GM12878 (cell line): Measurements from ENCODE around the gene ADM2. TPM values are rescaled to one million over a fixed set of nuclear protein-coding genes. Genes with fewer than 3 reads are reported as not detected.

Source experiments
- ATAC-seq: fragments of 200-7000 bp; cut with Tn5 transposase; 3 replicates; pipeline ENCODE4 v1.9.1; 2020; ENCODE audit warnings: mild to moderate bottlenecking, moderate library complexity
- BruUV-seq: library from RNA; stranded (reverse); fragments of 400-500 nt; replicated peaks from 2 replicates; lab custom pipeline; 2021; lab: Mats Ljungman, UMichigan
- CTCF ChIA-PET: fragments of 300-600 bp; sonication (Branson Sonifier 250); formaldehyde crosslinking; extraction: SDS; loops from one replicate; lab custom pipeline; 2021; ENCODE audit warnings: inconsistent platforms; lab: Yijun Ruan, JAX
- POLR2A ChIA-PET: fragments of 350-600 bp; formaldehyde crosslinking; extraction: SDS; loops from one replicate; lab custom pipeline; 2021; ENCODE audit warnings: inconsistent platforms; lab: Charles Lee
- RAD21 ChIA-PET: fragments of 300-600 bp; sonication (Branson Sonifier 250); formaldehyde crosslinking; loops from one replicate; lab custom pipeline; 2023; ENCODE audit warnings: antibody characterized with exemption; ENCODE audit not compliant: unreplicated experiment; lab: Charles Lee
- SMC1A ChIA-PET: fragments of 300-600 bp; sonication (Branson Sonifier 250); formaldehyde crosslinking; loops from one replicate; lab custom pipeline; 2023; ENCODE audit not compliant: unreplicated experiment, uncharacterized antibody; lab: Charles Lee
- DNase-seq: peaks from one replicate; pipeline ENCODE4 v3.0.0-alpha.2; 2011; ENCODE audit warnings: low read depth, low spot score
- FAIRE-seq: peaks from 3 replicates; lab custom pipeline; 2011; peaks lifted over from hg19 to GRCh38; lab: Jason Lieb, UNC
- H2AFZ ChIP-seq: 2 replicates; pipeline ENCODE4 v1.6.0; 2011; ENCODE audit warnings: low read depth, low read length, control low read depth; ENCODE audit not compliant: control insufficient read depth
- H3K27ac ChIP-seq: 2 replicates; pipeline ENCODE4 v1.5.1; 2011; ENCODE audit warnings: control low read depth; ENCODE audit not compliant: control insufficient read depth, insufficient read depth
- H3K27me3 ChIP-seq, 2 experiments: replicated peaks in 1 of 2; 2 replicates each; pipeline versions ENCODE4 v1.6.0 to v1.6.1; 2011; ENCODE audit warnings: low read length in 1 of 2; ENCODE audit not compliant: control insufficient read depth in 2 of 2, insufficient read depth in 2 of 2
- H3K36me3 ChIP-seq, 2 experiments: 2 replicates each; pipeline ENCODE4 v1.5.1; 2011; ENCODE audit warnings: low read length in 1 of 2; ENCODE audit not compliant: control insufficient read depth in 2 of 2, insufficient read depth in 2 of 2
- H3K4me1 ChIP-seq: 2 replicates; pipeline ENCODE4 v1.6.1; 2011; ENCODE audit warnings: mild to moderate bottlenecking, low read length, moderate library complexity, mixed read lengths; ENCODE audit not compliant: control insufficient read depth, insufficient read depth
- H3K4me2 ChIP-seq: 2 replicates; pipeline ENCODE4 v1.6.0; 2011; ENCODE audit warnings: control low read depth; ENCODE audit not compliant: control insufficient read depth, insufficient read depth
- H3K4me3 ChIP-seq: fragments of 200-600 bp; sonication (generic); 2 replicates; pipeline ENCODE4 v1.5.1; 2016
- H3K79me2 ChIP-seq: 2 replicates; pipeline ENCODE4 v1.6.0; 2011; ENCODE audit warnings: low read length; ENCODE audit not compliant: control insufficient read depth, insufficient read depth
- H3K9ac ChIP-seq: 2 replicates; pipeline ENCODE4 v1.8.0; 2011; ENCODE audit warnings: low read length, control low read depth, mixed read lengths; ENCODE audit not compliant: control insufficient read depth, insufficient read depth
- H3K9me3 ChIP-seq: replicated peaks from 3 replicates; pipeline ENCODE4 v1.5.1; 2011; ENCODE audit warnings: mild to moderate bottlenecking, low read length; ENCODE audit not compliant: control insufficient read depth, insufficient read depth
- H4K20me1 ChIP-seq: 2 replicates; pipeline ENCODE4 v1.6.0; 2011; ENCODE audit not compliant: control insufficient read depth, insufficient read depth
- BMI1 ChIP-seq: fragments of 450-650 bp; IDR thresholded peaks from 2 replicates; pipeline ENCODE4 v1.6.1; 2016; ENCODE audit warnings: mild to moderate bottlenecking, moderate library complexity, borderline replicate concordance
- CEBPZ ChIP-seq: fragments of 150-350 bp; IDR thresholded peaks from 2 replicates; pipeline ENCODE4 v1.6.1; 2016; ENCODE audit warnings: low read depth, low read length
- CTCF ChIP-seq, 3 experiments: IDR thresholded peaks in 2 of 3; conservative IDR thresholded peaks in 1 of 3; 2 replicates each; pipeline ENCODE4 v1.5.1; 2011; ENCODE audit warnings: low read depth in 3 of 3, low read length in 3 of 3, mild to moderate bottlenecking in 3 of 3, control low read depth in 2 of 3, moderate library complexity in 2 of 3, inconsistent platforms in 1 of 3, mixed read lengths in 1 of 3; ENCODE audit not compliant: control insufficient read depth in 2 of 3, insufficient read depth in 1 of 3; ENCODE audit errors: extremely low read depth in 1 of 3
- FOS ChIP-seq: IDR thresholded peaks from 3 replicates; pipeline ENCODE4 v1.6.1; 2011; ENCODE audit warnings: borderline replicate concordance; ENCODE audit not compliant: insufficient read length; ENCODE audit errors: extremely low read depth
- FOXM1 ChIP-seq: IDR thresholded peaks from 2 replicates; pipeline ENCODE4 v1.6.1; 2012; ENCODE audit warnings: low read depth, mild to moderate bottlenecking, inconsistent platforms, low read length, moderate library complexity
- GABPA ChIP-seq: IDR thresholded peaks from 2 replicates; pipeline ENCODE4 v1.6.1; 2014; ENCODE audit warnings: antibody characterized with exemption, low read depth, mild to moderate bottlenecking, inconsistent platforms
- MEF2A ChIP-seq: IDR thresholded peaks from 2 replicates; pipeline ENCODE4 v1.6.1; 2011; ENCODE audit warnings: low read depth, mild to moderate bottlenecking, low read length, moderate library complexity; ENCODE audit not compliant: insufficient read depth
- MYC ChIP-seq: IDR thresholded peaks from 2 replicates; pipeline ENCODE4 v1.6.1; 2011; ENCODE audit warnings: mild to moderate bottlenecking, low read length, moderate library complexity, inconsistent platforms; ENCODE audit not compliant: insufficient read depth, insufficient replicate concordance, insufficient read length, severe bottlenecking
- POLR2A ChIP-seq: IDR thresholded peaks from 2 replicates; pipeline ENCODE4 v1.6.1; 2011; ENCODE audit warnings: low read depth, mild to moderate bottlenecking, low read length
- POLR2AphosphoS2 ChIP-seq: IDR thresholded peaks from 2 replicates; pipeline ENCODE4 v1.6.1; 2011; ENCODE audit warnings: low read depth, mild to moderate bottlenecking, low read length, improper control_type of control experiment, moderate library complexity
- RAD51 ChIP-seq: fragments of 450-650 bp; IDR thresholded peaks from 2 replicates; pipeline ENCODE4 v1.6.1; 2016; ENCODE audit warnings: moderate library complexity, mild to moderate bottlenecking, inconsistent platforms
- YY1 ChIP-seq: IDR thresholded peaks from 2 replicates; pipeline ENCODE4 v1.6.1; 2011; ENCODE audit warnings: low read depth, mild to moderate bottlenecking, low read length
- WGBS: methylation state at CpG from one replicate; pipeline ENCODE4 v1.1.6; 2016; ENCODE audit warnings: low lambda C conversion rate; ENCODE audit not compliant: insufficient replicate concordance, insufficient coverage; ENCODE audit errors: missing lambda C conversion rate; 5-methylcytosine and 5-hydroxymethylcytosine counted together
- in situ Hi-C: fragments of 300-500 bp; cut with MboI; formaldehyde crosslinking; loops from 9 replicates; pipeline ENCODE4 v1.14.3; 2018; ENCODE audit warnings: mixed read lengths
- intact Hi-C: fragments of 100-400 bp; cut with micrococcal nuclease; formaldehyde crosslinking; loops from one replicate; pipeline ENCODE4 v1.14.2; 2022; ENCODE audit not compliant: unreplicated experiment
- polyA plus RNA-seq, 11 experiments: library from polyadenylated mRNA; depleted of rRNA in 4 of 11; unstranded in 6 of 11; stranded (reverse) in 5 of 11; fragments of >200 nt; fragmentation: Nextera tagmentation in 4 of 11; fragmentation: Illumina TruSeq in 1 of 11; extraction: Ambion mirVana in 4 of 11; extraction: Trizol in 1 of 11; gene quantifications; 1 replicate in 1 of 11; 2 replicates in 10 of 11; pipeline versions ENCODE4 v1.2.1 to v1.2.3, GENCODE V29; 2011 to 2016; ENCODE audit warnings: inconsistent platforms in 2 of 11, missing spikeins in 2 of 11, low read depth in 1 of 11
- total RNA-seq, 4 experiments: library from RNA; depleted of rRNA in 3 of 4; stranded (reverse); fragments of >200 nt in 3 of 4; fragmentation: Illumina TruSeq in 1 of 4; extraction: Trizol in 1 of 4; gene quantifications; 2 replicates each; pipeline versions ENCODE4 v1.2.1 to v1.2.3, GENCODE V29; 2013 to 2021

The ADM2 gene
- total and polyA plus RNA-seq, 10 of the 15 experiments (the other 5 are each of a cell fraction or from before 2014, with no cell fraction given) = 0.02 to 0.33 (median 0.12) TPM; not detected in 2

GRCh38 chr22:50473088-50473487, 8.3 kb upstream of the ADM2 start (continued):
- peak; percentile 51 to 74 (median 62) for TF ChIP-seq CTCF (IDR thresholded peaks at IDR 0.05 in 2 of 3, conservative IDR thresholded peaks at IDR 0.05 in 1 of 3; ENCODE audit: control insufficient read depth in 2 of 3, extremely low read depth in 1 of 3, insufficient read depth in 1 of 3, low read depth in 3 of 3, low read length in 3 of 3)

DNA sequence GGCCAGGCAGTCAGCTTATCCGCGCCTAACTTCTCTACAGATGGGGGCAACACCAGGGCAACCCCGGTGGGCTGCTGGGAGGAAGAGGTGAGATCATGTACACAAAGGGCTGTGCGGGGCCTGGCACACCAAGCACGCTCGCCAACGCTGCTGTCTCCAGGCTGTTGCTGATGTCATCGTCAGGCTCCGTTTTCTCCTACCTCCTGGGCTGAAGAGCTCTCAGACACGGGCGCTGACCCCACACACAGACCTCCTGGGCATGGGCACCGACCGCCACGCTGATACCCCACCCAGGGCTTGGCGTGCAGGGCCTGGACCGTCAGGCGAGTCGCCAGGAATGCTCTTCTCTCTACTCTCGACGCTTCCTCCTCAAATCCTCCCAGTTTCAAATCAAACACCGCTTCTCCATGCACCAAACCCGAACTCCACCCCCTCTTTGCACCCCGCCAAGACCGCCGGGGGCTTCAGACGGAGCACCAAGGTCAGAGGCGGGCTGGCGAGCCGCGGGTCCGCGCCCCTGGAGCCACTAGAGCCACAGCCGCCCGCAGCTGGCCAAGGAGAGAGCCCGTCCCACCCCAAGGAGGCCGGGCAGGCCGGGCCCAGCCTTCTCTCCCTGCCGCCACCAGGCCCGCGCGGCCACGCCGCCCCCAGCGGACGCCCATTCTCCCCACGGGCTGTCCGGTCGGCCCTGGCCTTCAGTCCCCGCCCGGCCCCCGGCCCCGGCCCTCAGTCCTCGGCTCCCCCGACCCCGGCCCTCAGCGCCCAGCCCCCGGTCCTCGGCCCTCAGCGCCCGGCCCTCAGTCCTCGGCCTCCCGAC, 7.3 kb upstream of the ADM2 start:
- intact Hi-C loops (loop anchor here (10.0 kb wide), 1 partner anchor 229 kb away; the partner anchor contains the start of gene TUBGCP6), in situ Hi-C loops (no loop called here)
- CTCF ChIA-PET = interaction anchor here (0.6 to 2.9 kb wide), 13 partner anchors 19 to 231 kb away, joined by 3 to 16 read pairs (median 5); partner anchors contain the start of genes HDAC10, LMF2, NCAPH2 and SCO2
- FAIRE-seq (no peak), ATAC-seq (no peak), DNase-seq (no peak)
- RAD21 ChIA-PET = interaction anchor here (1.3 to 2.3 kb wide), 5 partner anchors 21 to 147 kb away, joined by 3 to 11 read pairs (median 6); partner anchors contain the start of genes LMF2 and SCO2
- POLR2A ChIA-PET = interaction anchor here (1.0 to 2.2 kb wide), 3 partner anchors 28 to 147 kb away, joined by 3 to 6 read pairs (median 3); partner anchors contain the start of gene SCO2
- SMC1A ChIA-PET = interaction anchor here (1.6 kb wide), 1 partner anchor 23 kb away, joined by 5 read pairs; no protein-coding TSS in a partner anchor
- Histone ChIP-seq H4K20me1 (no peaks in the 10 kb centered on the region), H3K4me1 (peaks cover 50% of the 10 kb centered on the region), H3K4me2 (peak overlapping the region; percentile 99), H3K9ac (peak overlapping the region; percentile 66), H3K27ac (no peak overlapping the region), H3K27me3 (no peaks in the 10 kb centered on the region), H2AFZ (no peak overlapping the region), H3K4me3 (peak overlapping the region; percentile 96), H3K9me3 (no peaks in the 10 kb centered on the region), H3K79me2 (peaks cover 50% of the 10 kb centered on the region), H3K36me3 (0 out of 4 replicates have a peak, but pooled peaks cover 0 to 4% of the 10 kb centered on the region in 2 experiments)
- no TSS peak for BruUV-seq
- WGBS = 1% methylated on average over 50 of the region's 62 CpGs
- TF ChIP-seq MYC (no peak), MEF2A (no peak), FOS (no peak), BMI1 (no peak), POLR2AphosphoS2 (no peak), YY1 (no peak), CTCF (IDR thresholded peaks at IDR 0.05 in 2 of 3, conservative IDR thresholded peaks at IDR 0.05 in 1 of 3; ENCODE audit: control insufficient read depth in 2 of 3, extremely low read depth in 1 of 3, insufficient read depth in 1 of 3, low read depth in 3 of 3, low read length in 3 of 3) (no peak), POLR2A (peak; percentile 61), RAD51 (no peak), CEBPZ (no peak), FOXM1 (no peak), GABPA (no peak)
